Renal cortex interstitium (tissue), 11 donors: Measurements from ENCODE around the gene HPF1. TPM values are rescaled to one million over a fixed set of nuclear protein-coding genes. Genes with fewer than 3 reads are reported as not detected.
"Not testable (repeated sequence)": the region's sequence is repeated elsewhere in the genome, so short reads cannot be mapped to it uniquely, and the experiment has no call there.

ENCODE experiments used
- DNase-seq, 11 donors: peaks; one replicate each; pipeline ENCODE4 v3.0.0-alpha.2; 2013; ENCODE audit warnings: low read depth in 9 of 11, low spot score in 4 of 11; ENCODE audit errors: extremely low read depth in 1 of 11
- polyA plus RNA-seq, 3 donors: library from polyadenylated mRNA; unstranded; fragments of 120-200 nt; gene quantifications; one replicate each; pipeline ENCODE4 v1.2.1, GENCODE V29; 2013; ENCODE audit not compliant: insufficient read length in 3 of 3

The HPF1 gene
- polyA plus RNA-seq, 3 donors, result 37.6 to 49.0 (median 47.6) TPM

DNA sequence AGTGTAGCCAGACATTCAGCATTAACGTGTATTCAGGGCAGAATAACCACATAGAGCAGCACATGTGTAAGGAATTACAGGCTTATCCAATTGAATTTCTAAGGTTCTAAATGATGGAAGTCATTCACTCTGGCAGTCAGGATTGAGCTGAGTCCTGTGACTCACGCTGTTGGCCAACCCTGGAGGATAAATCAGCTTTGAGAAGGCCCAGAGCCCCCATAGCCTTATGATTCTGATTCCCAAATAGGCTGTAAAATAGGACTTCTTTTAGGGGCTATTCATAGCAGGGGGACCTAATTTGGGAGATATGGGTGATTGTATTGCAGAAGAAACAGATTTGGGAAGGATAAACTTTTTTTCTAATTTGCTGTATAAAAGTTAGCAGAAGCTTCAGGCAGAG, 8.1 kb upstream of the HPF1 start:
- no peak for DNase-seq

DNA sequence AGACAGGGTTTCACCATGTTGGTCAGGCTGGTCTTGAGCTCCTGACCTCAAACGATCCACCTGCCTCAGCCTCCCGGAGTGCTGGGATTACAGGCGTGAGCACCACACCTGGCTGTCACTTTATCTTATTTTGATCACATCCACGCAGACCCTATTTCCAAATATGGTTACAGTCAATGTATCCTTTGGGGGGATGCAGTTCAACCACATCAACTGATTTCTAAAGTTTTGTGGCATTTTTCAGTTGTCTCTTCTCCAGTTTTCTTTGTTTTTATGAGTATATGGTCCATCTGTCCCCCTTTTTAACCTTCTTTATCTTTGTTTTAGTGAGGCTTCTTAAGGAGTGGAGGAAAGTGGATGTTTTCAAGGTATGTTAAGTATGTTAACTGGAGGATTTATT, 4.1 kb upstream of the HPF1 start:
- DNase-seq, result no peak

GRCh38 chr4:169758401-169758962, 738 bp upstream of the HPF1 start:
- DNase-seq, result no peak

GRCh38 chr4:169756971-169757574, 671 bp downstream of the HPF1 start:
- peak in 1 of 11 donors; percentile 20 for DNase-seq

DNA sequence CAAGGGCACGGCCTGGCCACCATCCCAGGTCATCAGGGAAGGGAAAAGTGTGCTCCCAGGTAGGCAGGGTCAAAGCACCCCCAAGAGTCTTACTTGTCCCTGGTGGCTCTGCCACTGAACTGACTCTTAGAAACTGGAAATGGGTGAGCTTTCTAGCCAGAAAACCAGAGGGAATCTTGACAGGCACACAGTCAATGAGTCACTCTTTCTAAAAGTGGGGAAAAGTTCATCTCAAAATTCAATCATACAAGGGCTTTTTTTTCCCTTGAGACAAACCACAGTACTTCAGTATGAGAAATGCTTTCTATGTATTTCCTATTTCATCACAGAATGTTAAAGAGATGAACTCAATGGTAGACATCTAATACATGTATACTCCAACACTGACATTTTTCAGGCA, 12.5 kb downstream of the HPF1 start:
- DNase-seq, result no peak

DNA sequence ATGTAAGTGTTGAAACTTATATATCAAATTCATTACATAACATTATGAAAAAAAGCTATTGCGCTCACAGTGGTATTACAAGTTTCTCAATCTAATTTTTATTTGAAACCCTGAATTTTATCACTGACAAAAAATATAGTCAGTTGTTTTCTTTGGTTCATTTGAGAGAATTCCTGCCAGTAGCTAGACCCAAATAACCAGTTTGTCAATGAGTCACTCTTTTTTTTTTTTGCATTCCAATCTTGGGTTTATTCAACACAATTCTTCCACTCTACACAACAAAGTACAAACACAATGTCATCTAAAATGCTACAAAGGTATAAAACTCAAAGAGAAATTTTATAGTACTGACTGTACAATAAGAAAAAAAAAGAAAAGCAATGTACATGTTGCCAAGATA, 13.1 kb downstream of the HPF1 start:
- DNase-seq, result no peak

- DNase-seq, result no peak
Measured at GRCh38 chr4:169741569-169741968, 16.2 kb downstream of the HPF1 start.

- DNase-seq, result not testable (repeated sequence)
Measured at GRCh38 chr4:169738604-169739003, 19.1 kb downstream of the HPF1 start.

DNA sequence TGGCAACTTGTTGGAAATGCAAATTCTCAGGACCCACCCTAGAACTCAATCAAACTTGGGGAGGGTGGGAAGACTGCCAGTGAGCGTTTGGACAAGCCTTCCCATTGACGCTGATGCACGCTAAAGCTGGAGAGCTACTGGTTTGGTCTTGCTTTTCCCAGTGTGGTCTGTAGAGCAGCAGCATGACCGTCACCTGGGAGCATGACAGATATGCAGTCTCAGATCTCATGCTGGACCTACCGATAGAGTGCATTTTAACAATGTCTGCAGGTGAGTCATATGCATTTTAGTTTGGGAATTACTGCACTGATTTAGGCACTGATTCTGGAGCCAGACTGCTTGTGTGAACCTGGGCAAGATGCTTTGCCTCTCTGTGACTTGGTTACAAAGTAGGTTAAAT, 27.2 kb downstream of the HPF1 start:
- DNase-seq, result no peak

- no peak for DNase-seq
Measured at GRCh38 chr4:169727616-169728015, 30.1 kb downstream of the HPF1 start.

DNA sequence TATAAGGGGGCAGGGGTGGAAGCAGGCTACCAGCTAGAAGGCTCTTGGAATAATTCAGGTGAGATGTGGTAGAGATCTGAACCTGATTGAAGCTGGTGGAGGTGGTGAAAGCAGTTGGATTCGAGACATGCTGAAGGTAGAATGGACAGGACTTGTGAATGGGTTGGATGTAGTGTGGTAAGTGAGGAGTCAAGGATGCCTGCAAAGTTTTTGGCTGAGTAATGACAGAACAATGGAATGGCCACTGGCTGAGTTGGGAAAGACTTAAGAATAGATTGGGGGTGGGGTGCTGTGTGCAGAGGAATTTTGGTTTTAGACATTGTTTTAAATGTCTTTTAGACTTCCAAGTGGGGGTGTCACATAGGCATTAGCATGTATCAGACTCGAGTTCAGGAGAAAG, 33.5 kb downstream of the HPF1 start:
- DNase-seq, result no peak

- no peak for DNase-seq
Measured at GRCh38 chr4:169723207-169723965, 34.4 kb downstream of the HPF1 start.

- DNase-seq, result no peak
Measured at GRCh38 chr4:169720529-169720928, 37.2 kb downstream of the HPF1 start.

GRCh38 chr4:169716677-169717076, 41.1 kb downstream of the HPF1 start:
- no peak for DNase-seq

DNA sequence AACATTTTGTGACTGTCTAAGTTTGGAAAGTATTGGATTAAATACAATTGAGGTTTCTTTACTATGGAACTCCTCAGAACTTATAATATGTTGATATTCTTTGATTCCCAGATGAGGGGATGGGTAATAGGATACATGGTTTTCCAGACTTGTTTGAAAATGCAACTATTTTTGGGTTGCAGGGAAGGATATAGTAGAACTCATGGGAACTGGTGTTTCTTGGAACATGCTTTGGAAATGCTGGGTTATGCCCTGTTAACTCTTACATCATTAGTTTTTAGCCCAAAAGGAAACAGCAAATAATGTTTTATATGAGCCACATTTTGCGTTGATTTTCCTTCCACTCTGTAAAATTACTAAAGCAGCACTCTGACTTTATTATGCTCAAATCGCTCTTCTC, 41.9 kb downstream of the HPF1 start:
- no peak for DNase-seq

DNA sequence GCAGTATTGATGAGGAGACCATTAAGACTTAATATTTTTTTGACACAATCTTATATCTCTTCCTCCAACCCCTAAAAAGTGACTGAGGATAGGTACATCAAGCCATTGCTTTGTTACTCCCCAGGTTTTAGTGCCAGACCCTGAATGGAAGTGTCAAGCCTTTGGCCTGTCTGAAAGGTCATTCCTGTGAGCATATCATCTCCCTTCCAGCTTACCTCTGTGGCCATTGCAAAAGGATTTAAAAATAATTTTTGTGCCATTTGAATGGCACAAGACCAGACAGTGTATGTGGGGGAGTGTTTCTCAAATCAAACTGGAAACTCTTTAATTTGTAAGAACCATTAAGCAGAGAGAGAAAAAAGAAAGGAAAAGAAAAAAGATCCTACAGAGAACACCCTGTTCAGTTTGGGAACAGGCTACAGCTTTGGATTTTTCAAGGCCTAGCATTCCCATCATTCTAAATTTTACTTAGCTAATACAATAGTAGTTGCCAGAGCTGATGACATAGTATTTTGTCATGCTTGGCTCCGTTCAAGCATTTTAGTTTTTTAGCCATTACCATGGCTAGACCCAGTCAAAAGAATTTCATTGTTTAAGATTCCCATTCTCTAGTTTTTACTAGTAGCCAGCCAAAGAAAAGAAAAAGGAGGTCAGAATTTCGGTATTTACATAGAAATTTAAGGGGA, 49.6 kb downstream of the HPF1 start:
- DNase-seq, result no peak

GRCh38 chr4:169698331-169698730, 59.4 kb downstream of the HPF1 start:
- DNase-seq, result no peak

GRCh38 chr4:169690787-169691186, 67.0 kb downstream of the HPF1 start:
- peak in 1 of 11 donors; percentile 2 for DNase-seq

DNA sequence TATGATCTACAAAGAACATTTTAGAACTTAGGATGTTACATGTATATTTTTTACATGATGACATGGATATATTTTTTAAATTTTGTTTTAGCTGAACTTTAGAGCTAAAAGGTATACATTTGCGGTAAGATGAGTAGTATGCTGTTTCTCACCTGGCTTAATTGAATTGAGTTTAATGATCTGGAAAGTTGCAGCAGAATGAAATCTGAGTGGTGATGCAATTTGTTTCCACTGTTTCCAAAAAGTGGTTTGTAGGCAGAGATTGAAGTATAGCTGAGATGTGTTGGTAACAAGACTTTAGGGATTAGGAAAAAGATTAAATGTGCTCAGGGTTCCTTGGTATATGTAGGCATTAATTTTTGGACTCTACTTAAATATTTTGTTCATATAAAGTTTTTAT, 68.1 kb downstream of the HPF1 start:
- peak in 2 of 11 donors; percentile 9 to 13 for DNase-seq
